ENCODE data around the gene APOA5.
"Not testable (repeated sequence)": the region's sequence is repeated elsewhere in the genome, so short reads cannot be mapped to it uniquely, and the experiment has no call there.

Gene APOA5, protein sequence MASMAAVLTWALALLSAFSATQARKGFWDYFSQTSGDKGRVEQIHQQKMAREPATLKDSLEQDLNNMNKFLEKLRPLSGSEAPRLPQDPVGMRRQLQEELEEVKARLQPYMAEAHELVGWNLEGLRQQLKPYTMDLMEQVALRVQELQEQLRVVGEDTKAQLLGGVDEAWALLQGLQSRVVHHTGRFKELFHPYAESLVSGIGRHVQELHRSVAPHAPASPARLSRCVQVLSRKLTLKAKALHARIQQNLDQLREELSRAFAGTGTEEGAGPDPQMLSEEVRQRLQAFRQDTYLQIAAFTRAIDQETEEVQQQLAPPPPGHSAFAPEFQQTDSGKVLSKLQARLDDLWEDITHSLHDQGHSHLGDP

DNA sequence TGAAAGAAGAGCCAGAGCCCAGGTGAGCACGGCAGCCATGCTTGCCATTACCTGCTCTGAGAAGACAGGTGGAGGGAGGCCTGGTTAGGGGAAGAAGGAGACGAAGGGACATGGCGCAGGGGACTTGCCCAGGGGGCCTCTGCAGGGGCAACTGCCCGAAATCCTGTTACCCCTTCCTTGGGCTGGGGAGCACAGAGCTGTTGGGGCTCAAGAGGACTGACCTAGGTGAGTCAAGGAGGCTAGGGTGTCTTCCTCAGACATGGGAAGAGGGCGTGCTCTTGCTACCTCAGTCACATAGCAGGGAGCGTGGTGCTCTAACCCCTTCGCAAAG, at the start of gene APOA5:
APOA5 (minus strand) TSS at position 67 of the 331 bp plus-strand sequence; CDS start at position 48, 19 bp downstream.
- no peaks in the 10 kb centered on the region for H3K27me3 ChIP-seq (ENCODE audit: insufficient read depth, low read length)
- H3K9me3 ChIP-seq (ENCODE audit: low read length), result no peaks in the 10 kb centered on the region
- H3K36me3 ChIP-seq (ENCODE audit: insufficient read depth, low read length), result peaks cover under 1% of the 10 kb centered on the region
- peaks cover 12% of the 10 kb centered on the region for H3K4me1 ChIP-seq (ENCODE audit: insufficient read depth, low read length)
- H3K4me3 ChIP-seq (ENCODE audit: low read length), result no peak within 1 kb of the TSS
- peak within 1 kb of the TSS; percentile 6 for H2AFZ ChIP-seq (ENCODE audit: low read depth, low read length)

DNA sequence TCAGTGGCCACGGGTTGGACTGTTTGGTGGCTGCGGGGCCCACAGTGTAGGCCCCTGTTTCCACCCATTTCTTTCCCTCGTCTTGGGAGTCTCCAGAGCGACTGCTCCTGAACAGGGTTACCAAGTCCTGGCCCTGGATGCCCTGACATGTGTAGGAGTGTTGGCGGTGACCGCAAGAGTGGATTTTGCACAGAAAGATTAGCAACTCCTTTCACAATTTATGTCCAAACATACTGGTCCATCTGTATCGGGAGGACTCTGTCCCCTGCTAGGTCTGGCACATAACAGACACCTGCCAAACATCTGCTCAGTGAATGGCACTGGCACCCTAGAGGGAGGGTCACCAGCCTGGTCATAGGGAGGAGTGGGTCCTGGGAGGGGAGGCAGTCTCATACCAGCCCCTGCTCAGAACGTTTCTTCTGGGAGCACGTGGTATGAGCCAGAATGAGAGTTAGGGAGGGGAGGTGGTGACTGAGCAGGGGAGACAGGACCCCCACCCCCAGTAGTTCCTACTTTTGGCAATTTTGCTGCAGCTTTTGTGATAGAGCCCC, 49.1 kb upstream of the APOA5 start:
- no peaks in the 10 kb centered on the region for H3K9me3 ChIP-seq (ENCODE audit: low read length)
- H3K4me1 ChIP-seq (ENCODE audit: insufficient read depth, low read length), result peaks cover 9% of the 10 kb centered on the region
- H2AFZ ChIP-seq (ENCODE audit: low read depth, low read length), result no peak overlapping the region
- no peaks in the 10 kb centered on the region for H3K27me3 ChIP-seq (ENCODE audit: insufficient read depth, low read length)
- peaks cover 20% of the 10 kb centered on the region for H3K36me3 ChIP-seq (ENCODE audit: insufficient read depth, low read length)
- no peak overlapping the region for H3K4me3 ChIP-seq (ENCODE audit: low read length)

DNA sequence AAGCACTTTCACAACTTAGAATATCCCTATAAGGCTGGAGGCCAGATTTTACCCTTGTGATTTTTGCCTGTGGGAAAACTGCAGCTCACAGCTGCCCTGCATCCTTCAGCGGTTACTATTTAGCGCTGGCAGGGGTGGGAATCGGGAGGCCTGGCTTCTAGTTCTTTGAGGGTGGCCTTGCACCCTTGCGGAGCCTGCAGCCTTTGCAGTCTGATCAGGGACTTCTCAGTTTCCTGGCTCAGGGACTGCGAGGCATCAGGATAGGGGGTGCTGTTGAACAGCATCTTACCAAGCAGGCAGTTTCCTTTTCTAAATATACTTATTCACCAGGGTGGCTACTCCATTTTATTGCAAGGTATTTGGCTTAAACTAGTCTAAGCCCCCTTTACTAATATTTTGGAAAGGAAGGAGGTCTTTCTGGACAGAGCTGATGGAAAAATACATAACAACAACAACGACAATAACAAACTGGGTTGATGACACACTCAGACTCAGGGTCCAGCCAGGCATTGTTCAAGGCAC, 48.6 kb upstream of the APOA5 start:
- Histone ChIP-seq H3K4me3 (ENCODE audit: low read length) (no peak overlapping the region), H3K9me3 (ENCODE audit: low read length) (no peaks in the 10 kb centered on the region), H2AFZ (ENCODE audit: low read depth, low read length) (no peak overlapping the region), H3K36me3 (ENCODE audit: insufficient read depth, low read length) (peaks cover 14% of the 10 kb centered on the region), H3K4me1 (ENCODE audit: insufficient read depth, low read length) (peaks cover 9% of the 10 kb centered on the region), H3K27me3 (ENCODE audit: insufficient read depth, low read length) (no peaks in the 10 kb centered on the region)

DNA sequence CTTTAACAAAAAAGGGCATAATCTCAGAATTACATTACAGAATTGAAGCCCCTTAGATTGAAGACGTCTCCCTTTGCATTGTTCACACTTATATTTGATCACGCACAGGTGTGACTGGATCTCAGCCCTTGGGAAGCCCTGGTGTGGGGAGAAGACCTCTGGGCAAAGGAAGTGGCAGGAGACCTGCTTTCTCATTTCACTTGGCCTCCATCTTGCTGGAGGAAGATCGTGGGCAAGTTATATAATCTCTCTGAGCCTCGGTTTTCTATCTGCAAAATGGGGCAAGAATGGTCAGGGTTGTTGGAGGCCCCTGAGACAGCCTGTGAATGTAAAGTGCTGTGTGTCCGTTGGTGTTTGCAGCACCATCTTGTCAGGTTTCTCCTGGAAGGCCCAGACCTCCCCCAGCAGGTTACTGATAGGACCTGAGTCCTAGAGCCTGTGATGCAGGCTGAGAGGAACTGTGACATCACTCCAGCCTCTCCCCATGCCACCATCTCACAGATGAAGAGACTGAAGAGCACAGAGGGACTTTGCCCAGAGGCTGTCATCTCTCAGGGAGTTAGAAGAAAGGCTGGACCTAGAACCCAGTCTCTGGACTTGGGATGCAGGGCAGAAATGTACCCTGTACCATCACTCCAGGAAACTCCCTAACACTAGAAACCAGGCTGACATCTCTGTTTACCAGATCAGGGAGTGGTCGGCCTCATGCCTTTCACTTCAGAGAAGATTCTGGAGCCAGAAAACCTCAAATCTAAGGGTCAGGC, 46.8 kb upstream of the APOA5 start:
- no peaks in the 10 kb centered on the region for H3K27me3 ChIP-seq (ENCODE audit: insufficient read depth, low read length)
- H3K4me1 ChIP-seq (ENCODE audit: insufficient read depth, low read length), result peaks cover 9% of the 10 kb centered on the region
- no peak overlapping the region for H2AFZ ChIP-seq (ENCODE audit: low read depth, low read length)
- no peak overlapping the region for H3K4me3 ChIP-seq (ENCODE audit: low read length)
- peaks cover 3% of the 10 kb centered on the region for H3K36me3 ChIP-seq (ENCODE audit: insufficient read depth, low read length)
- no peaks in the 10 kb centered on the region for H3K9me3 ChIP-seq (ENCODE audit: low read length)

DNA sequence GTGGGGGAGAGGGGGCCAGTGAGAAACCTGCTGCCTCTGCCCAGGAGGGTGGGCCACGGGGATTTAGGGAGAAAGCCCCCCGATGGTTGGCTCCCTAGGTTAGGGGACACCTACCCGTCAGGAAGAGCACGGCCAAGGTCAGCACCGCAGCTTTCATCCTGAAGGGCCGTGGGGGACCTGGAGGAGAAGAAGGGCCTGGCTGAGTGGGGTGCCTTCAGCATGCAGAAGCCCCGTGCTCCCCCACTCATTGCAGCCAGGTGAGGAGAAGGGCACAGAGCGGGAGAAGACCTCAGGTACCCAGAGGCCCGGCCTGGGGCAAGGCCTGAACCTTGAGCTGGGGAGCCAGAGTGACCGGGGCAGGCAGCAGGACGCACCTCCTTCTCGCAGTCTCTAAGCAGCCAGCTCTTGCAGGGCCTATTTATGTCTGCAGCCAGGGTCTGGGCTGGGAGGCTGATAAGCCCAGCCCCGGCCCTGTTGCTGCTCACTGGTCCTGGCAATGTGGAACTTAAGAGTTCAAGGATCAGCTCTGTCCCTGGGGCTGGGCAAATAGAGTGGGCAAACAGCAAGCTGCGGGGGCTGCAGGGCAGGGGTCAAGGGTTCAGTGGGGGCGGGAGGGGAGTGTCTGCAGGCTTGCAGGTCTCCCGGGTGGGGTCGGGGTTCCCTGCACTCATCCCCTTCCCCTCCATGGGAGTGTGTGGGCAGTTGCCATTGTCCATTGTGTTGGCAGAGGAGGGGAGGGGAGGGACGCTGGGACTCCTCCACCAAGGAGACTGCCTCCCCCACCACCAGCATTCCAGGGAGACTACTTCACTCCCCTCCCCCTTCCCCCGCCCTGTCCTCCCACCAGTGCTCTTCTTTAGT, 45.8 kb upstream of the APOA5 start, which contains the start of gene APOA1:
APOA1 (minus strand) TSS at position 392 of the 861 bp plus-strand sequence; CDS start at position 157, 235 bp downstream.
- H3K4me3 ChIP-seq (ENCODE audit: low read length), result no peak within 1 kb of the TSS
- no peak within 1 kb of the TSS for H2AFZ ChIP-seq (ENCODE audit: low read depth, low read length)
- peaks cover 9% of the 10 kb centered on the region for H3K4me1 ChIP-seq (ENCODE audit: insufficient read depth, low read length)
- no peaks in the 10 kb centered on the region for H3K36me3 ChIP-seq (ENCODE audit: insufficient read depth, low read length)
- H3K9me3 ChIP-seq (ENCODE audit: low read length), result no peaks in the 10 kb centered on the region
- no peaks in the 10 kb centered on the region for H3K27me3 ChIP-seq (ENCODE audit: insufficient read depth, low read length)

DNA sequence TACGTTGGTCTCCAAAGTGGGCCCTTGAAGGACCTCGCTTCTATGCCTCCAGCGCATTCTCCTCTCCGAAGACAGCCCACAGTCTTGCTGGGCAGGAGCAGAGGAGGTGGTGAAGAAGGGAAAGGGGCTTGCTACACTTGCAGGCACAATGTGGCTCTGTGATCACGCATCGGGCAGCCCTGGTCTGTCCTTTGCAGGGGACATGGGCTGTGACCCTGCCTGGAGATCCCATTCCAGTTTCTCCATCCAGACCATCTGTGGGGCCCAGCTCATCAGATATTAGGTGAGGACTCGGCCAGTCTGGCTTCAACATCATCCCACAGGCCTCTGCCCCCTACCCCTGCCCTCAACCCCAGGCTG, 44.9 kb upstream of the APOA5 start:
- H3K36me3 ChIP-seq (ENCODE audit: insufficient read depth, low read length), result no peaks in the 10 kb centered on the region
- peaks cover 9% of the 10 kb centered on the region for H3K4me1 ChIP-seq (ENCODE audit: insufficient read depth, low read length)
- no peaks in the 10 kb centered on the region for H3K27me3 ChIP-seq (ENCODE audit: insufficient read depth, low read length)
- no peak overlapping the region for H2AFZ ChIP-seq (ENCODE audit: low read depth, low read length)
- H3K4me3 ChIP-seq (ENCODE audit: low read length), result no peak overlapping the region
- no peaks in the 10 kb centered on the region for H3K9me3 ChIP-seq (ENCODE audit: low read length)

DNA sequence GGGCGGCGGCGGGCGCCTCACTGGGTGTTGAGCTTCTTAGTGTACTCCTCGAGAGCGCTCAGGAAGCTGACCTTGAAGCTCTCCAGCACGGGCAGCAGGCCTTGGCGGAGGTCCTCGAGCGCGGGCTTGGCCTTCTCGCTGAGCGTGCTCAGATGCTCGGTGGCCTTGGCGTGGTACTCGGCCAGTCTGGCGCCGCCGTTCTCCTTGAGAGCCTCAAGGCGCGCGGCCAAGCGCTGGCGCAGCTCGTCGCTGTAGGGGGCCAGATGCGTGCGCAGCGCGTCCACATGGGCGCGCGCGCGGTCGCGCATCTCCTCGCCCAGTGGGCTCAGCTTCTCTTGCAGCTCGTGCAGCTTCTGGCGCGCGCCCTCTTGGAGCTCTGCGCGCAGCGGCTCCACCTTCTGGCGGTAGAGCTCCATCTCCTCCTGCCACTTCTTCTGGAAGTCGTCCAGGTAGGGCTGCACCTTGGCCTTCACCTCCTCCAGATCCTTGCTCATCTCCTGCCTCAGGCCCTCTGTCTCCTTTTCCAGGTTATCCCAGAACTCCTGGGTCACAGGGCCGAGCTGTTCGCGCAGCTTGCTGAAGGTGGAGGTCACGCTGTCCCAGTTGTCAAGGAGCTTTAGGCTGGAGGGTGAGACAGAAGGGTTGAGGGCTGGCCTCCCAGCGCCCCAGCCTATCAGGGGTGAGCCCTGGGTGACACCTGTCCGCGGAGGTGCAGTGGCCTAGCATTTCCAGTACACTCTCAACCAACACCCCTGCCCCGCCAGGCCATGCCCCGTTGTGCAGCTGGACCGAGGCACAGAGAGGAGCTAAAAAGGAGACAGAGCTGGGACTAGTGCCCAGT, 44.3 kb upstream of the APOA5 start:
- Histone ChIP-seq H3K36me3 (ENCODE audit: insufficient read depth, low read length) (no peaks in the 10 kb centered on the region), H3K4me3 (ENCODE audit: low read length) (no peak overlapping the region), H3K27me3 (ENCODE audit: insufficient read depth, low read length) (no peaks in the 10 kb centered on the region), H3K4me1 (ENCODE audit: insufficient read depth, low read length) (peaks cover 9% of the 10 kb centered on the region), H3K9me3 (ENCODE audit: low read length) (no peaks in the 10 kb centered on the region), H2AFZ (ENCODE audit: low read depth, low read length) (no peak overlapping the region)

DNA sequence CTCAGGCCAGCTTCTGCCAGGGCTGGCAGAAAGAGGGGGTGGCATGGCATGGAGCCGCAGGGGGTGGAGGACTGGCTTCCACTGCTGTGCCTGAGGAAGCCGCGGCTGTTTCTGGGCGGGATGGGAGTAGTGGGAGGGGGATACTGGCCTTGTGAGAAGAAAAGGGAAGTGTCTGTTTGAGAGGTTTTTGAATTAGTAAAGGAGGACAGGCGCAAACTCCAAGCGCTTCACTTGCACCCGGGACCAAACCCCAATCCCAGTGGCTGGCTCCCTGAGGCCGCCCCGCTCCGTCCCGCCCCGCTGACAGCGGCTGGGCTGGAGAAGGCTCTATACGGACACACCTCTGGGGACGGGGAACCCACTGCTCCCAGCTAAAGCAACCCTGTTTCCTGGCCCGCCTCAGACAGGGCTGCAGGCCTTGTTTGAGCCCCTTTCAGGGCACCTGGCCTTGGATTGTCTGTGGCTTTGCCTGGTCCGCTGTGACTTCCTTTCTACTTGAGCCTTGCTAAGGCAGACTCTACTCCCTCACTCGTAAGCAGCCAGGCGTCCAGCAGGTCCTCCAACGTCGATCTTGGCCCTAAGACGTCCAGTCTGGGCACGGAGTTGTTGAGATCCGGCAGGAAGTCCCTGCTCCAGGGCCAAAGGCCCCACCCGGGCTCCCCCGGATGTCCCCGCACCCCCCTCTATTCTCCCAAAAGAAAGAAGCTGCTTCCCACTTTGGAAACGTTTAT, 43.5 kb upstream of the APOA5 start:
- no peaks in the 10 kb centered on the region for H3K27me3 ChIP-seq (ENCODE audit: insufficient read depth, low read length)
- no peak overlapping the region for H2AFZ ChIP-seq (ENCODE audit: low read depth, low read length)
- H3K4me3 ChIP-seq (ENCODE audit: low read length), result no peak overlapping the region
- no peaks in the 10 kb centered on the region for H3K36me3 ChIP-seq (ENCODE audit: insufficient read depth, low read length)
- H3K9me3 ChIP-seq (ENCODE audit: low read length), result no peaks in the 10 kb centered on the region
- H3K4me1 ChIP-seq (ENCODE audit: insufficient read depth, low read length), result peaks cover 9% of the 10 kb centered on the region

DNA sequence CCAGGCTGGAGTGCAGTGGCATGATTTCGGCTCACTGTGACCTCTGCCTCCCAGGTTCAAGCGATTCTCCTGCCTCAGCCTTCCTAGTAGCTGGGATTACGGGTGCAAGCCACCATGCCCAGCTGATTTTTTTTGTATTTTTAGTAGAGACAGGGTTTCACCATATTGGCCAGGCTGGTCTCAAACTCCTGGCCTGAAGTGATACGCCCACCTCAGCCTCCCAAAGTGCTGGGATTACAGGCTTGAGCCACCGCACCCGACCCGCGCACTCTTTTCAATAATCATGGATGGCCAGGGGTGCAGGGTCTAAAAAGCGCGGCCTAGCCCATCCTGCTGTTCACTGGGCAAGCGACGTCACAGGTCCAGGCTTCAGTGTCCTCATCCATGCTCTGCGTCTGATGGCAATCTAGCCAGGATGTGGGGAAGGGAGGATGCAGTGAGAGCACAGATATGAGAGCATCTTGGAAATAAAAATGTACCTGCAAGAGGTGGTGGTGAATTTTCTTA, 42.9 kb upstream of the APOA5 start:
- H3K27me3 ChIP-seq (ENCODE audit: insufficient read depth, low read length); H3K4me3 ChIP-seq (ENCODE audit: low read length); H2AFZ ChIP-seq (ENCODE audit: low read depth, low read length); H3K9me3 ChIP-seq (ENCODE audit: low read length); H3K36me3 ChIP-seq (ENCODE audit: insufficient read depth, low read length): not testable (repeated sequence)
- H3K4me1 ChIP-seq (ENCODE audit: insufficient read depth, low read length), result peaks cover 13% of the 10 kb centered on the region

DNA sequence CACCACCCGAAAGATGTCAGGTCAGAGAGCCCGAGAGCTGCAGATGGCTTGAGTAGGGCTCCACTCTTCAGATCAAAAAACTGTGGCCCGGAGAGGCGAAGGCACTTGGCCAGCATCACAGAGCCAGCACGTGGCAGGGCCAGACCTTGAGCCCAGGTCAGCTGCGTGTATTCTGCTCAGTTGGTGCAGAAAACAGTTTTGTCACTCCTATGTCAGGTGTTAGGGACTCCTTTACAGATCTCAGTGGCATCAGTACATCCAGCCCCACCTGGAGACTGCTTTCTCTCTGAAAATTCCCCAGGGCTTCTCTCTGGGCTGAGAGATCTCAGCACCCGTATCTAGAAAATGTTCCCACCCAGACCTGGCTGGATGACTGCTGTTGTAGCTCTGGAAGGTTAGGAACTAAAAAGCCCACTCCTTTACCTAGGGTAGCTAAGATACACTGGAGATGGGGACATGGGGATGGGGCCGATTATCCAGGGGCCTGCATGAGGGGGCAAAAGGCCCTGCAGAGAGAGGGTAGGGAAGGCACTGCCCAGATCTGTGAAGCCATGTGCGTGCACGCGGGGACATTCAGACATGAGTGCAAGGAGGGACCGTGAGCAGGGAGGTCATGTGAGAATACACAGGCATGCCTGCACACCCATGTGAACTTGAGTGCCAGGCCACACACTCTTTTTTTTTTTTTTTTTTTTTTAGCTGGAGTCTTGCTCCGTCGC, 42.3 kb upstream of the APOA5 start:
- no peak overlapping the region for H2AFZ ChIP-seq (ENCODE audit: low read depth, low read length)
- no peaks in the 10 kb centered on the region for H3K27me3 ChIP-seq (ENCODE audit: insufficient read depth, low read length)
- H3K9me3 ChIP-seq (ENCODE audit: low read length), result no peaks in the 10 kb centered on the region
- H3K4me1 ChIP-seq (ENCODE audit: insufficient read depth, low read length), result peaks cover 16% of the 10 kb centered on the region
- H3K4me3 ChIP-seq (ENCODE audit: low read length), result no peak overlapping the region
- no peaks in the 10 kb centered on the region for H3K36me3 ChIP-seq (ENCODE audit: insufficient read depth, low read length)

DNA sequence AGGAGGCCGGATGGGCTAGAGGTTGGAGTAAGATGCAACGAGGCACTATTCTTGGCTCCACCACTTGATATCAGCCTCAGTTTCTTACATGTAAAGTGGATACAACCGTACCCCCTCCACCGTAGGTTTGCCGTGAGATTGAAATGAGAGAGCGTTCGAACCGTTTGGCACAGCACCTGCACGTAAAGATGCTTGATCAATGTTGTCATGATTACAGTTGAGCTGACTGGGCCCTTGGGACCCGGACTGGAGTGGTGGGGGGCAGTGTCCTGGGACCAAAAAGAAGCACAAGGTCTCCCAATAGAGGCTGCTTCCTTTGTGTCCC, 41.8 kb upstream of the APOA5 start:
- H3K27me3 ChIP-seq (ENCODE audit: insufficient read depth, low read length), result no peaks in the 10 kb centered on the region
- H3K9me3 ChIP-seq (ENCODE audit: low read length), result no peaks in the 10 kb centered on the region
- H3K4me3 ChIP-seq (ENCODE audit: low read length), result no peak overlapping the region
- H2AFZ ChIP-seq (ENCODE audit: low read depth, low read length), result no peak overlapping the region
- no peaks in the 10 kb centered on the region for H3K36me3 ChIP-seq (ENCODE audit: insufficient read depth, low read length)
- H3K4me1 ChIP-seq (ENCODE audit: insufficient read depth, low read length), result peaks cover 16% of the 10 kb centered on the region

Measured in neuron (in vitro differentiated cells).